SK-N-SH (cell line): ENCODE measurements around the gene IFNA6. TPM values are rescaled to one million over a fixed set of nuclear protein-coding genes. Genes with fewer than 3 reads are reported as not detected.

Experiments used
- CTCF ChIA-PET: fragments of 300-600, 350-600 bp; formaldehyde crosslinking; extraction: SDS; loops from one replicate; lab custom pipeline; 2021; lab: Yijun Ruan, JAX
- POLR2A ChIA-PET: fragments of 350-600 bp; sonication (Branson Sonifier 250); formaldehyde crosslinking; extraction: SDS; loops from one replicate; lab custom pipeline; 2020; ENCODE audit warnings: antibody characterized with exemption, inconsistent platforms; lab: Yijun Ruan, JAX
- DNase-seq: peaks from one replicate; pipeline ENCODE4 v3.0.0; 2012
- H2AFZ ChIP-seq: fragments of 200-600 bp; sonication (generic); 2 replicates; pipeline ENCODE4 v1.8.1; 2016; ENCODE audit warnings: antibody characterized with exemption, mild to moderate bottlenecking, low read depth
- H3F3A ChIP-seq: fragments of 200-600 bp; sonication (generic); replicated peaks from 2 replicates; pipeline ENCODE3; 2016; ENCODE audit warnings: antibody characterized with exemption, mild to moderate bottlenecking; ENCODE audit not compliant: insufficient read depth
- H3K27ac ChIP-seq, 2 experiments: fragments of 200-500 bp in 1 of 2; fragments of 200-600 bp in 1 of 2; sonication (Bioruptor generic) in 1 of 2; sonication (generic), shearing (Covaris generic) in 1 of 2; 2 replicates each; pipeline versions ENCODE4 v1.5.1 to v1.6.1; 2014 to 2016; ENCODE audit warnings: low read depth in 2 of 2, inconsistent platforms in 1 of 2, low read length in 1 of 2, mild to moderate bottlenecking in 1 of 2, mixed read lengths in 1 of 2
- H3K27me3 ChIP-seq: fragments of 200-600 bp; sonication (generic), shearing (Covaris generic); 2 replicates; pipeline ENCODE4 v1.6.1; 2016; ENCODE audit warnings: mixed run types; ENCODE audit not compliant: insufficient read depth
- H3K36me3 ChIP-seq, 2 experiments: fragments of 200-500 bp in 1 of 2; fragments of 200-600 bp in 1 of 2; sonication (Bioruptor generic) in 1 of 2; sonication (generic) in 1 of 2; replicated peaks in 1 of 2; 2 replicates each; pipeline versions ENCODE3 to v1.5.1; 2014 to 2016; ENCODE audit warnings: low read length in 1 of 2, mild to moderate bottlenecking in 1 of 2; ENCODE audit not compliant: insufficient read depth in 2 of 2, control insufficient read depth in 1 of 2
- H3K4me1 ChIP-seq, 2 experiments: fragments of 200-500 bp in 1 of 2; fragments of 200-600 bp in 1 of 2; sonication (Bioruptor generic) in 1 of 2; sonication (generic), shearing (Covaris generic) in 1 of 2; 2 replicates each; pipeline versions ENCODE4 v1.5.1 to v1.6.1; 2014 to 2016; ENCODE audit warnings: low read depth in 1 of 2, low read length in 1 of 2, mixed run types in 1 of 2; ENCODE audit not compliant: insufficient read depth in 2 of 2, control insufficient read depth in 1 of 2
- H3K4me2 ChIP-seq: fragments of 200-600 bp; sonication (generic), shearing (Covaris generic); 2 replicates; pipeline ENCODE4 v1.6.1; 2017; ENCODE audit warnings: mixed run types
- H3K4me3 ChIP-seq, 2 experiments: fragments of 200-500 bp in 1 of 2; fragments of 200-600 bp in 1 of 2; sonication (Bioruptor generic) in 1 of 2; sonication (generic), shearing (Covaris generic) in 1 of 2; 2 replicates each; pipeline versions ENCODE4 v1.5.1 to v1.8.1; 2014 to 2016; ENCODE audit warnings: low read depth in 2 of 2, inconsistent platforms in 1 of 2, low read length in 1 of 2, mild to moderate bottlenecking in 1 of 2, mixed read lengths in 1 of 2, moderate library complexity in 1 of 2
- H3K79me2 ChIP-seq: fragments of 200-600 bp; sonication (generic); 2 replicates; pipeline ENCODE4 v1.8.1; 2017; ENCODE audit warnings: mild to moderate bottlenecking; ENCODE audit not compliant: insufficient read depth
- H3K9ac ChIP-seq: fragments of 200-600 bp; sonication (generic); 2 replicates; pipeline ENCODE4 v1.6.1; 2017; ENCODE audit warnings: mixed run types
- H3K9me2 ChIP-seq: fragments of 200-600 bp; sonication (generic); 2 replicates; pipeline ENCODE4 v1.6.1; 2017; ENCODE audit warnings: mixed run types
- H3K9me3 ChIP-seq: fragments of 200-600 bp; sonication (generic); 2 replicates; pipeline ENCODE4 v1.6.1; 2017; ENCODE audit warnings: mixed run types, mild to moderate bottlenecking, moderate library complexity
- H4K20me1 ChIP-seq: fragments of 200-600 bp; sonication (generic); 2 replicates; pipeline ENCODE4 v1.6.1; 2017; ENCODE audit warnings: mild to moderate bottlenecking, mixed run types; ENCODE audit not compliant: insufficient read depth
- CHD2 ChIP-seq: fragments of 150-350 bp; IDR thresholded peaks from 2 replicates; pipeline ENCODE4 v1.6.1; 2018; ENCODE audit warnings: low read length; ENCODE audit not compliant: partially characterized antibody
- CTCF ChIP-seq: fragments of 200-600 bp; sonication (generic); IDR thresholded peaks from 2 replicates; pipeline ENCODE4 v1.6.1; 2017; ENCODE audit warnings: antibody characterized with exemption, mild to moderate bottlenecking, moderate library complexity
- ELF1 ChIP-seq: IDR thresholded peaks from 2 replicates; pipeline ENCODE4 v1.4.0; 2012
- EP300 ChIP-seq, 2 experiments: IDR thresholded peaks; 2 replicates each; pipeline versions ENCODE4 v1.4.0 to v1.6.1; 2012; ENCODE audit warnings: borderline replicate concordance in 1 of 2, low read depth in 1 of 2, low read length in 1 of 2
- FOXJ3 ChIP-seq: sonication (generic); formaldehyde crosslinking; IDR thresholded peaks from 2 replicates; pipeline ENCODE4 v1.5.1; 2020; ENCODE audit warnings: mild to moderate bottlenecking, missing genetic modification reagents
- FOXM1 ChIP-seq: IDR thresholded peaks from 2 replicates; pipeline ENCODE4 v1.4.0; 2012; ENCODE audit warnings: low read depth, mild to moderate bottlenecking
- GABPA ChIP-seq: IDR thresholded peaks from 2 replicates; pipeline ENCODE4 v1.4.0; 2012; ENCODE audit warnings: low read depth, mild to moderate bottlenecking
- GATA2 ChIP-seq: sonication (generic); formaldehyde crosslinking; IDR thresholded peaks from 2 replicates; pipeline ENCODE4 v1.5.0; 2020; ENCODE audit warnings: mild to moderate bottlenecking, missing genetic modification reagents
- MEF2A ChIP-seq: IDR thresholded peaks from 2 replicates; pipeline ENCODE4 v1.4.0; 2012; ENCODE audit warnings: low read depth, borderline replicate concordance
- MXI1 ChIP-seq: IDR thresholded peaks from 2 replicates; pipeline ENCODE4 v1.6.1; 2012; ENCODE audit warnings: mild to moderate bottlenecking, low read depth, low read length, improper control_type of control experiment
- NFIC ChIP-seq: IDR thresholded peaks from 2 replicates; pipeline ENCODE4 v1.4.0; 2012; ENCODE audit warnings: borderline replicate concordance
- NRF1 ChIP-seq: IDR thresholded peaks from 2 replicates; pipeline ENCODE4 v1.6.1; 2012; ENCODE audit warnings: low read depth, mild to moderate bottlenecking, low read length
- RAD21 ChIP-seq: IDR thresholded peaks from 2 replicates; pipeline ENCODE4 v1.6.1; 2012; ENCODE audit warnings: mild to moderate bottlenecking, low read length
- RXRA ChIP-seq: IDR thresholded peaks from 2 replicates; pipeline ENCODE4 v1.4.0; 2012; ENCODE audit warnings: low read depth, mild to moderate bottlenecking, borderline replicate concordance
- SIN3A ChIP-seq: IDR thresholded peaks from 2 replicates; pipeline ENCODE4 v1.6.1; 2012; ENCODE audit warnings: low read depth, mild to moderate bottlenecking, low read length, moderate library complexity, borderline replicate concordance
- SMC3 ChIP-seq: IDR thresholded peaks from 2 replicates; pipeline ENCODE4 v1.6.1; 2012; ENCODE audit warnings: low read depth, low read length, improper control_type of control experiment
- TAF1 ChIP-seq: IDR thresholded peaks from 2 replicates; pipeline ENCODE4 v1.6.1; 2012; ENCODE audit warnings: low read depth, mild to moderate bottlenecking, low read length, moderate library complexity, borderline replicate concordance
- TCF12 ChIP-seq: IDR thresholded peaks from 2 replicates; pipeline ENCODE4 v1.4.0; 2012
- USF1 ChIP-seq: IDR thresholded peaks from 2 replicates; pipeline ENCODE4 v1.4.0; 2012; ENCODE audit warnings: low read depth, borderline replicate concordance
- YY1 ChIP-seq: IDR thresholded peaks from 2 replicates; pipeline ENCODE4 v1.4.0; 2012; ENCODE audit warnings: low read depth, mild to moderate bottlenecking
- WGBS: methylation state at CpG from one replicate; pipeline ENCODE4 v1.1.6; 2017; ENCODE audit warnings: low lambda C conversion rate; 5-methylcytosine and 5-hydroxymethylcytosine counted together
- polyA plus RNA-seq, 3 experiments: library from polyadenylated mRNA; depleted of rRNA; stranded (reverse); fragments of >200 nt; gene quantifications; 2 replicates each; pipeline ENCODE4 v1.2.3, GENCODE V29; 2012

IFNA6 gene
- polyA plus RNA-seq, 1 of the 3 experiments (the other 2 are of a cell fraction): not detected

- Histone ChIP-seq H3K4me3 (no peak overlapping the region), H2AFZ (peak overlapping the region; percentile 21; the same call in 1 of the 2 replicates), H3K4me1 (no peaks in the 10 kb centered on the region), H3K79me2 (no peaks in the 10 kb centered on the region), H3K36me3 (peaks cover 13 to 18% of the 10 kb centered on the region in 2 experiments), H3K27me3 (no peaks in the 10 kb centered on the region), H4K20me1 (no peaks in the 10 kb centered on the region), H3K9ac (no peak overlapping the region), H3F3A (peaks cover 3% of the 10 kb centered on the region), H3K9me2 (no peaks in the 10 kb centered on the region), H3K27ac (no peak overlapping the region), H3K4me2 (no peak overlapping the region), H3K9me3 (no peaks in the 10 kb centered on the region)
- peak; percentile 75 for TF ChIP-seq RAD21
- TF ChIP-seq SMC3: peak; percentile 48
- no peak for TF ChIP-seq CHD2
- TF ChIP-seq CTCF: peak; percentile 77
- DNase-seq: peak; percentile 30
- ChIA-PET CTCF (interaction anchor here (0.6 to 13.7 kb wide), 27 partner anchors 8 to 694 kb away, joined by 3 to 239 read pairs (median 4); partner anchors contain the start of gene KLHL9), POLR2A (no interaction called here)
- whole genome bisulfite sequencing: 15% methylated on average over 7 of the region's 7 CpGs
Measured at GRCh38 chr9:21317956-21318923, 32.4 kb downstream of the IFNA6 start.

GRCh38 chr9:21316860-21317259 lies 33.8 kb downstream of the IFNA6 start:
- Histone ChIP-seq H3K36me3 (peaks cover 3 to 8% of the 10 kb centered on the region in 2 experiments), H3K9ac (no peak overlapping the region), H4K20me1 (no peaks in the 10 kb centered on the region), H3K9me2 (no peaks in the 10 kb centered on the region), H3K27ac (no peak overlapping the region), H3K4me3 (no peak overlapping the region), H3K27me3 (no peaks in the 10 kb centered on the region; the same call in 1 of the 2 replicates), H3K4me2 (no peak overlapping the region), H2AFZ (no peak overlapping the region), H3K4me1 (no peaks in the 10 kb centered on the region), H3F3A (no peaks in the 10 kb centered on the region), H3K79me2 (no peaks in the 10 kb centered on the region), H3K9me3 (no peaks in the 10 kb centered on the region)
- TF ChIP-seq GABPA (no peak), SIN3A (no peak), EP300 (IDR thresholded peaks at IDR 0.05; ENCODE audit: borderline replicate concordance in 1 of 2, low read depth in 1 of 2, low read length in 1 of 2) (no peak), FOXM1 (no peak), YY1 (no peak), NFIC (no peak), TAF1 (no peak), CHD2 (no peak), NRF1 (no peak), ELF1 (no peak), RXRA (no peak), GATA2 (CRISPR knock-in tag) (no peak), MXI1 (no peak), USF1 (no peak), RAD21 (no peak), MEF2A (no peak), FOXJ3 (CRISPR knock-in tag) (no peak), TCF12 (no peak)
- CTCF ChIA-PET: interaction anchor here (3.4 to 13.7 kb wide), 2 partner anchors 10 to 77 kb away, joined by 9 to 239 read pairs; no protein-coding TSS in a partner anchor
- no peak for DNase-seq
- POLR2A ChIA-PET: no interaction called here
- WGBS: 0% methylated on average over 3 of the region's 3 CpGs
